ENCODE data around the gene BATF2. TPM values are rescaled to one million over a fixed set of nuclear protein-coding genes. Genes with fewer than 3 reads are reported as not detected.
"Not testable (repeated sequence)": the region's sequence is repeated elsewhere in the genome, so short reads cannot be mapped to it uniquely, and the experiment has no call there.

The BATF2 gene
- total and polyA plus RNA-seq, 2 donors (not counting 3 experiments of a cell fraction or from before 2014, with no cell fraction given): 0.75 TPM

GRCh38 chr11:65008016-65008415, 11.2 kb upstream of the BATF2 start:
- Histone ChIP-seq H3K9me3 (replicated peaks; ENCODE audit: control insufficient read depth, insufficient read depth, low read length) (no peaks in the 10 kb centered on the region), H3K4me3 (replicated peaks in 1 of 3; ENCODE audit: insufficient read depth in 1 of 3, low read depth in 1 of 3, low read length in 3 of 3) (no peak overlapping the region), H3K9ac (replicated peaks; ENCODE audit: extremely low read depth, insufficient read depth, low read length) (no peak overlapping the region), H3K9me1 (replicated peaks; ENCODE audit: control insufficient read depth, extremely low read depth, insufficient read depth, low read length) (no peaks in the 10 kb centered on the region), H3K36me3 (ENCODE audit: control insufficient read depth in 2 of 2, extremely low read depth in 1 of 2, insufficient read depth in 2 of 2, low read length in 2 of 2) (no peaks in the 10 kb centered on the region), H3K4me2 (ENCODE audit: insufficient read depth, low read length) (no peak overlapping the region), H4K20me1 (replicated peaks; ENCODE audit: control insufficient read depth, extremely low read depth, insufficient read depth, low read length) (no peaks in the 10 kb centered on the region), H3K79me2 (ENCODE audit: control insufficient read depth, insufficient read depth, low read length) (no peaks in the 10 kb centered on the region), H3K27me3 (ENCODE audit: control insufficient read depth in 2 of 2, insufficient read depth in 2 of 2, low read length in 2 of 2) (no peaks in the 10 kb centered on the region), H3K27ac (ENCODE audit: insufficient read depth, low read depth, low read length) (no peak overlapping the region), H3K4me1 (ENCODE audit: control insufficient read depth, extremely low read depth, insufficient read depth, low read length) (peaks cover under 1% of the 10 kb centered on the region), H2AFZ (ENCODE audit: low read depth, low read length) (no peak overlapping the region)
- dilution Hi-C loops (cut with MboI; ENCODE audit: extremely low pct_ligation_motif_present, low sequenced_read_pairs): no loop called here
- CTCF ChIA-PET: interaction anchor here (1.4 to 1.6 kb wide), 2 partner anchors 9 to 11 kb away, joined by 3 to 8 read pairs; partner anchors contain the start of gene BATF2
- FAIRE-seq: no peak
- DNase-seq (ENCODE audit: low read depth, low spot score): no peak
- no TSS peak for BruUV-seq (replicated peaks)
- intact Hi-C loops (cut with micrococcal nuclease): no loop called here
- TF ChIP-seq EZH2 (IDR thresholded peaks at IDR 0.05; ENCODE audit: borderline replicate concordance, low read depth, low read length, severe bottlenecking): no peak
- no peak for TF ChIP-seq JUN (IDR thresholded peaks at IDR 0.05; ENCODE audit: borderline replicate concordance, insufficient read depth, insufficient read length, low read depth)
- no peak for TF ChIP-seq MYC (IDR thresholded peaks at IDR 0.05; ENCODE audit: low read depth, low read length)
- TF ChIP-seq POLR2AphosphoS5 (IDR thresholded peaks at IDR 0.05; ENCODE audit: insufficient read depth, low read depth, low read length): no peak
- no peak for TF ChIP-seq CTCF (IDR thresholded peaks at IDR 0.05; ENCODE audit: extremely low read depth in 1 of 2, insufficient read depth in 1 of 2, low read depth in 1 of 2, low read length in 2 of 2)
- TF ChIP-seq POLR2A (IDR thresholded peaks at IDR 0.05; ENCODE audit: low read depth, low read length): no peak
- TF ChIP-seq MAX (IDR thresholded peaks at IDR 0.05; ENCODE audit: insufficient read depth, insufficient read length): no peak
- TF ChIP-seq FOS (IDR thresholded peaks at IDR 0.05; ENCODE audit: borderline replicate concordance, insufficient read depth, low read length): no peak
- TF ChIP-seq GATA2 (IDR thresholded peaks at IDR 0.05; ENCODE audit: insufficient read depth, insufficient read length, low read depth, low read length): no peak
- POLR2A ChIA-PET: no interaction called here

GRCh38 chr11:65003968-65004367, 7.2 kb upstream of the BATF2 start:
- H3K9ac ChIP-seq (replicated peaks; ENCODE audit: extremely low read depth, insufficient read depth, low read length); intact Hi-C loops (cut with micrococcal nuclease); H3K79me2 ChIP-seq (ENCODE audit: control insufficient read depth, insufficient read depth, low read length); H3K9me3 ChIP-seq (replicated peaks; ENCODE audit: control insufficient read depth, insufficient read depth, low read length); H3K4me1 ChIP-seq (ENCODE audit: control insufficient read depth, extremely low read depth, insufficient read depth, low read length); H2AFZ ChIP-seq (ENCODE audit: low read depth, low read length); H3K4me2 ChIP-seq (ENCODE audit: insufficient read depth, low read length); dilution Hi-C loops (cut with MboI; ENCODE audit: extremely low pct_ligation_motif_present, low sequenced_read_pairs); DNase-seq (ENCODE audit: low read depth, low spot score); H3K4me3 ChIP-seq (replicated peaks in 1 of 3; ENCODE audit: insufficient read depth in 1 of 3, low read depth in 1 of 3, low read length in 3 of 3); H3K27me3 ChIP-seq (ENCODE audit: control insufficient read depth in 2 of 2, insufficient read depth in 2 of 2, low read length in 2 of 2); H4K20me1 ChIP-seq (replicated peaks; ENCODE audit: control insufficient read depth, extremely low read depth, insufficient read depth, low read length); H3K36me3 ChIP-seq (ENCODE audit: control insufficient read depth in 2 of 2, extremely low read depth in 1 of 2, insufficient read depth in 2 of 2, low read length in 2 of 2); H3K9me1 ChIP-seq (replicated peaks; ENCODE audit: control insufficient read depth, extremely low read depth, insufficient read depth, low read length); BruUV-seq (replicated peaks); POLR2A ChIA-PET; FAIRE-seq; H3K27ac ChIP-seq (ENCODE audit: insufficient read depth, low read depth, low read length): not testable (repeated sequence)
- CTCF ChIA-PET: interaction anchor here (1.4 kb wide), 1 partner anchor 9 kb away, joined by 3 read pairs; no protein-coding TSS in a partner anchor
